ENCODE data around the gene ISL2.

The ISL2 gene

GRCh38 chr15:76363251-76363650, 26.7 kb downstream of the ISL2 start:
- H3K9me2 ChIP-seq (ENCODE audit: low read depth, low read length), result no peaks in the 10 kb centered on the region
- H3F3A ChIP-seq (ENCODE audit: insufficient read depth, low read length), result no peaks in the 10 kb centered on the region
- H3K4me1 ChIP-seq (ENCODE audit: insufficient read depth, low read length, severe bottlenecking), result no peaks in the 10 kb centered on the region
- no peak overlapping the region for H3K4me3 ChIP-seq (ENCODE audit: low read depth, low read length, poor library complexity, severe bottlenecking)
- H3K79me2 ChIP-seq (ENCODE audit: insufficient read depth, low read length), result no peaks in the 10 kb centered on the region
- no peak overlapping the region for H3K4me2 ChIP-seq (ENCODE audit: low read length)
- H3K36me3 ChIP-seq (ENCODE audit: insufficient read depth, low read length), result no peaks in the 10 kb centered on the region
- no peaks in the 10 kb centered on the region for H3K9me3 ChIP-seq (ENCODE audit: low read length)
- no peak overlapping the region for H3K27ac ChIP-seq (ENCODE audit: low read depth, low read length, poor library complexity, severe bottlenecking)
- H3K27me3 ChIP-seq (ENCODE audit: insufficient read depth, low read length), result no peaks in the 10 kb centered on the region
- TF ChIP-seq EZH2 (IDR thresholded peaks at IDR 0.05; ENCODE audit: borderline replicate concordance, low read length), result no peak
- TF ChIP-seq, protein P1, sequence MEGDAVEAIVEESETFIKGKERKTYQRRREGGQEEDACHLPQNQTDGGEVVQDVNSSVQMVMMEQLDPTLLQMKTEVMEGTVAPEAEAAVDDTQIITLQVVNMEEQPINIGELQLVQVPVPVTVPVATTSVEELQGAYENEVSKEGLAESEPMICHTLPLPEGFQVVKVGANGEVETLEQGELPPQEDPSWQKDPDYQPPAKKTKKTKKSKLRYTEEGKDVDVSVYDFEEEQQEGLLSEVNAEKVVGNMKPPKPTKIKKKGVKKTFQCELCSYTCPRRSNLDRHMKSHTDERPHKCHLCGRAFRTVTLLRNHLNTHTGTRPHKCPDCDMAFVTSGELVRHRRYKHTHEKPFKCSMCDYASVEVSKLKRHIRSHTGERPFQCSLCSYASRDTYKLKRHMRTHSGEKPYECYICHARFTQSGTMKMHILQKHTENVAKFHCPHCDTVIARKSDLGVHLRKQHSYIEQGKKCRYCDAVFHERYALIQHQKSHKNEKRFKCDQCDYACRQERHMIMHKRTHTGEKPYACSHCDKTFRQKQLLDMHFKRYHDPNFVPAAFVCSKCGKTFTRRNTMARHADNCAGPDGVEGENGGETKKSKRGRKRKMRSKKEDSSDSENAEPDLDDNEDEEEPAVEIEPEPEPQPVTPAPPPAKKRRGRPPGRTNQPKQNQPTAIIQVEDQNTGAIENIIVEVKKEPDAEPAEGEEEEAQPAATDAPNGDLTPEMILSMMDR (IDR thresholded peaks at IDR 0.05; ENCODE audit: low read length), result no peak
- H4K20me1 ChIP-seq (ENCODE audit: insufficient read depth, low read length), result no peaks in the 10 kb centered on the region
- no peak overlapping the region for H2AFZ ChIP-seq (ENCODE audit: low read length)
- no peak overlapping the region for H3K9ac ChIP-seq (ENCODE audit: low read length)

- Histone ChIP-seq H3K4me2 (ENCODE audit: low read length) (no peak overlapping the region), H3K79me2 (ENCODE audit: insufficient read depth, low read length) (no peaks in the 10 kb centered on the region), H3K9me2 (ENCODE audit: low read depth, low read length) (no peaks in the 10 kb centered on the region), H3K9me3 (ENCODE audit: low read length) (no peaks in the 10 kb centered on the region), H3K9ac (ENCODE audit: low read length) (no peak overlapping the region), H3K27me3 (ENCODE audit: insufficient read depth, low read length) (no peaks in the 10 kb centered on the region), H3K4me3 (ENCODE audit: low read depth, low read length, poor library complexity, severe bottlenecking) (no peak overlapping the region), H3K27ac (ENCODE audit: low read depth, low read length, poor library complexity, severe bottlenecking) (no peak overlapping the region), H2AFZ (ENCODE audit: low read length) (no peak overlapping the region), H3K4me1 (ENCODE audit: insufficient read depth, low read length, severe bottlenecking) (no peaks in the 10 kb centered on the region), H3F3A (ENCODE audit: insufficient read depth, low read length) (no peaks in the 10 kb centered on the region), H3K36me3 (ENCODE audit: insufficient read depth, low read length) (no peaks in the 10 kb centered on the region), H4K20me1 (ENCODE audit: insufficient read depth, low read length) (no peaks in the 10 kb centered on the region)
- TF ChIP-seq, protein P1 (IDR thresholded peaks at IDR 0.05; ENCODE audit: low read length), result no peak
- TF ChIP-seq EZH2 (IDR thresholded peaks at IDR 0.05; ENCODE audit: borderline replicate concordance, low read length), result no peak
These were observed 30.1 kb downstream of the ISL2 start for GRCh38 chr15:76366714-76367113.

- H3K9me3 ChIP-seq (ENCODE audit: low read length), result no peaks in the 10 kb centered on the region
- no peaks in the 10 kb centered on the region for H3K79me2 ChIP-seq (ENCODE audit: insufficient read depth, low read length)
- TF ChIP-seq EZH2 (IDR thresholded peaks at IDR 0.05; ENCODE audit: borderline replicate concordance, low read length), result no peak
- TF ChIP-seq, protein P1 (IDR thresholded peaks at IDR 0.05; ENCODE audit: low read length), result no peak
- H2AFZ ChIP-seq (ENCODE audit: low read length), result no peak overlapping the region
- no peak overlapping the region for H3K4me3 ChIP-seq (ENCODE audit: low read depth, low read length, poor library complexity, severe bottlenecking)
- no peaks in the 10 kb centered on the region for H3K4me1 ChIP-seq (ENCODE audit: insufficient read depth, low read length, severe bottlenecking)
- H3K9ac ChIP-seq (ENCODE audit: low read length), result no peak overlapping the region
- H3K36me3 ChIP-seq (ENCODE audit: insufficient read depth, low read length), result no peaks in the 10 kb centered on the region
- no peaks in the 10 kb centered on the region for H3K27me3 ChIP-seq (ENCODE audit: insufficient read depth, low read length)
- H3K9me2 ChIP-seq (ENCODE audit: low read depth, low read length), result no peaks in the 10 kb centered on the region
- no peaks in the 10 kb centered on the region for H4K20me1 ChIP-seq (ENCODE audit: insufficient read depth, low read length)
- no peak overlapping the region for H3K4me2 ChIP-seq (ENCODE audit: low read length)
- no peaks in the 10 kb centered on the region for H3F3A ChIP-seq (ENCODE audit: insufficient read depth, low read length)
- no peak overlapping the region for H3K27ac ChIP-seq (ENCODE audit: low read depth, low read length, poor library complexity, severe bottlenecking)
These were observed 31.6 kb downstream of the ISL2 start for GRCh38 chr15:76368122-76368621.
